WERI-Rb-1 (cell line): Measurements from ENCODE around the gene ZNF416.
A peak's percentile ranks its signal among the peaks of the same experiment; 100 is the strongest.

Experiments
- DNase-seq: peaks from one replicate; pipeline ENCODE4 v3.0.0-alpha.2; 2020
- H3K27ac ChIP-seq: fragments of 250-450 bp; sonication (Bioruptor Pico); 2 replicates; pipeline ENCODE4 v1.5.1; 2020; ENCODE audit warnings: mild to moderate bottlenecking, moderate library complexity
- H3K27me3 ChIP-seq: fragments of 250-450 bp; sonication (Bioruptor Pico); 2 replicates; pipeline ENCODE4 v1.5.1; 2021; ENCODE audit warnings: mild to moderate bottlenecking, low read depth, moderate library complexity; ENCODE audit not compliant: insufficient read depth, severe bottlenecking
- H3K36me3 ChIP-seq: fragments of 250-450 bp; sonication (Bioruptor Pico); 2 replicates; pipeline ENCODE4 v1.5.1; 2020; ENCODE audit warnings: mild to moderate bottlenecking, moderate library complexity
- H3K4me3 ChIP-seq: 2 replicates; pipeline ENCODE4 v1.5.1; 2011; ENCODE audit warnings: low read depth, mild to moderate bottlenecking, control low read depth, low read length
- H3K9me3 ChIP-seq: fragments of 250-450 bp; sonication (Bioruptor Pico); 2 replicates; pipeline ENCODE4 v1.5.1; 2021; ENCODE audit warnings: mild to moderate bottlenecking, moderate library complexity; ENCODE audit not compliant: severe bottlenecking
- CTCF ChIP-seq: IDR thresholded peaks from 2 replicates; pipeline ENCODE4 v1.5.1; 2011; ENCODE audit warnings: low read depth, mild to moderate bottlenecking, control low read depth, inconsistent platforms, low read length

The ZNF416 gene

GRCh38 chr19:57527136-57527881 lies 51.4 kb downstream of the ZNF416 start, which contains the start of gene ZNF549:
ZNF549 (plus strand) TSS chr19:57527356; CDS start chr19:57527574, 218 bp downstream.
- peak; percentile 93 for DNase-seq
- Histone ChIP-seq H3K36me3 (peaks cover 9% of the 10 kb centered on the region), H3K4me3 (peak within 1 kb of the TSS; percentile 99), H3K27me3 (no peaks in the 10 kb centered on the region), H3K9me3 (no peaks in the 10 kb centered on the region), H3K27ac (peak within 1 kb of the TSS; percentile 64)
- TF ChIP-seq CTCF = no peak
